ENCODE data around the gene ENOSF1. TPM values are rescaled to one million over a fixed set of nuclear protein-coding genes. Genes with fewer than 3 reads are reported as not detected.
"Not testable (repeated sequence)": the region's sequence is repeated elsewhere in the genome, so short reads cannot be mapped to it uniquely, and the experiment has no call there.

ENOSF1 gene
- total and polyA plus RNA-seq, 2 donors (not counting 1 experiment from before 2014, with no cell fraction given), result 8.0 to 34.8 TPM

- POLR2A ChIA-PET, result no interaction called here
- no peaks in the 10 kb centered on the region for H3K4me1 ChIP-seq (ENCODE audit: control insufficient read depth in 2 of 2, insufficient read depth in 2 of 2, low read length in 2 of 2)
- H3K27me3 ChIP-seq (replicated peaks in 1 of 4; ENCODE audit: control extremely low read depth in 1 of 4, control insufficient read depth in 3 of 4, insufficient read depth in 4 of 4, low read length in 3 of 4), result no peaks in the 10 kb centered on the region
- no peaks in the 10 kb centered on the region for H3K79me2 ChIP-seq (ENCODE audit: control insufficient read depth, insufficient read depth, low read length)
- no peak overlapping the region for H3K27ac Mint-ChIP-seq
- CTCF ChIA-PET, result interaction anchor here (0.7 kb wide), 1 partner anchor 430 kb away, joined by 3 read pairs; no protein-coding TSS in a partner anchor
- H3K9me3 Mint-ChIP-seq (ENCODE audit: insufficient read depth), result no peaks in the 10 kb centered on the region
- no peak overlapping the region for H2AFZ ChIP-seq (ENCODE audit: insufficient read depth, low read depth, low read length, poor library complexity, severe bottlenecking)
- no peak overlapping the region for H3K4me2 ChIP-seq (replicated peaks; ENCODE audit: low read depth, low read length, poor library complexity, severe bottlenecking)
- no peaks in the 10 kb centered on the region for H3K9me3 ChIP-seq (ENCODE audit: control extremely low read depth in 1 of 3, control insufficient read depth in 2 of 3, insufficient read depth in 1 of 3, low read length in 2 of 3)
- H3K4me3 Mint-ChIP-seq, result no peak overlapping the region
- no peaks in the 10 kb centered on the region for H3K27me3 Mint-ChIP-seq
- TF ChIP-seq EZH2 (IDR thresholded peaks at IDR 0.05; ENCODE audit: borderline replicate concordance, insufficient read depth, low read depth, low read length, poor library complexity, severe bottlenecking) (no peak), CTCF (IDR thresholded peaks at IDR 0.05) (no peak)
- DNase-seq (no peak), ATAC-seq (ENCODE audit: low read depth) (no peak)
- no peaks in the 10 kb centered on the region for H3K4me1 Mint-ChIP-seq
- intact Hi-C loops (cut with micrococcal nuclease), result no loop called here
- no peak overlapping the region for H3K27ac ChIP-seq (ENCODE audit: low read length in 2 of 2)
- H3K36me3 ChIP-seq (replicated peaks in 1 of 2; ENCODE audit: control extremely low read depth in 1 of 2, control insufficient read depth in 1 of 2, extremely low read depth in 1 of 2, insufficient read depth in 2 of 2, low read length in 1 of 2), result no peaks in the 10 kb centered on the region
- H4K20me1 ChIP-seq (ENCODE audit: control insufficient read depth, insufficient read depth, low read length, poor library complexity, severe bottlenecking), result no peaks in the 10 kb centered on the region
- no peak overlapping the region for H3K9ac ChIP-seq (ENCODE audit: low read length)
- no peak overlapping the region for H3K4me3 ChIP-seq (ENCODE audit: control extremely low read depth in 1 of 5, extremely low read depth in 1 of 5, insufficient read depth in 1 of 5, low read depth in 2 of 5, low read length in 4 of 5)
Measured at GRCh38 chr18:682833-683232, 29.6 kb downstream of the ENOSF1 start.

DNA sequence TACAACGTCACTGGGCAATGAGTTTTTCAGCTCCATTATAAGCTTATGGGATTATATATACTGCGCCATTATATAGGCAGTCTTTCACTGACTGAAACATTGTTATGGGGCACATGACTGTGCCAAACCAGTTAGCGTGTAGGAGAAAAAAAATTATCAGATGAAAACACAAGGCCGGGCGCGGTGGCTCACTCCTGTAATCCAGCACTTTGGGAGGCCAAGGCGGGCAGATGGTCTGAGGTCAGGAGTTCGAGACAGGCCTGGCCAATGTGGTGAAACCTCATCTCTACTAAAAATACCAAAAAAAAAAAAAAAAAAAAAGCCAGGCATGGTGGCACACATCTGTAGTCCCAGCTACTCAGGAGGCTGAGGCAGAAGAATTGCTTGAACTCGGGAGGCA is 30.0 kb downstream of the ENOSF1 start:
- H3K9me3 ChIP-seq (ENCODE audit: control extremely low read depth in 1 of 3, control insufficient read depth in 2 of 3, insufficient read depth in 1 of 3, low read length in 2 of 3); H3K4me1 Mint-ChIP-seq; H2AFZ ChIP-seq (ENCODE audit: insufficient read depth, low read depth, low read length, poor library complexity, severe bottlenecking); H4K20me1 ChIP-seq (ENCODE audit: control insufficient read depth, insufficient read depth, low read length, poor library complexity, severe bottlenecking); intact Hi-C loops (cut with micrococcal nuclease); POLR2A ChIA-PET; H3K27ac Mint-ChIP-seq; H3K4me3 ChIP-seq (ENCODE audit: control extremely low read depth in 1 of 5, extremely low read depth in 1 of 5, insufficient read depth in 1 of 5, low read depth in 2 of 5, low read length in 4 of 5); H3K9ac ChIP-seq (ENCODE audit: low read length); H3K27me3 Mint-ChIP-seq; ATAC-seq (ENCODE audit: low read depth); H3K4me1 ChIP-seq (ENCODE audit: control insufficient read depth in 2 of 2, insufficient read depth in 2 of 2, low read length in 2 of 2); H3K27ac ChIP-seq (ENCODE audit: low read length in 2 of 2); H3K4me2 ChIP-seq (replicated peaks; ENCODE audit: low read depth, low read length, poor library complexity, severe bottlenecking); H3K27me3 ChIP-seq (replicated peaks in 1 of 4; ENCODE audit: control extremely low read depth in 1 of 4, control insufficient read depth in 3 of 4, insufficient read depth in 4 of 4, low read length in 3 of 4); H3K9me3 Mint-ChIP-seq (ENCODE audit: insufficient read depth); H3K79me2 ChIP-seq (ENCODE audit: control insufficient read depth, insufficient read depth, low read length); H3K36me3 ChIP-seq (replicated peaks in 1 of 2; ENCODE audit: control extremely low read depth in 1 of 2, control insufficient read depth in 1 of 2, extremely low read depth in 1 of 2, insufficient read depth in 2 of 2, low read length in 1 of 2); H3K4me3 Mint-ChIP-seq; DNase-seq: not testable (repeated sequence)
- 97% methylated on average over 5 of the region's 9 CpGs for WGBS (ENCODE audit: insufficient coverage)
- CTCF ChIA-PET, result interaction anchor here (0.7 kb wide), 1 partner anchor 430 kb away, joined by 3 read pairs; no protein-coding TSS in a partner anchor
